Endothelial cell (in vitro differentiated cells): ENCODE measurements around the gene MYO3B. TPM values are rescaled to one million over a fixed set of nuclear protein-coding genes. Genes with fewer than 3 reads are reported as not detected.
A peak's percentile ranks its signal among the peaks of the same experiment; 100 is the strongest.
"Not testable (repeated sequence)": the region's sequence is repeated elsewhere in the genome, so short reads cannot be mapped to it uniquely, and the experiment has no call there.

Experiments used
- DNase-seq: peaks from one replicate; pipeline ENCODE4 v3.0.0; 2021; ENCODE audit warnings: low spot score
- H3K27ac Mint-ChIP-seq: one replicate; pipeline ENCODE4 v1.8.0; 2021; ENCODE audit warnings: mixed read lengths, inconsistent platforms; ENCODE audit not compliant: unreplicated experiment
- H3K27me3 Mint-ChIP-seq: one replicate; pipeline ENCODE4 v1.8.0; 2021; ENCODE audit warnings: mild to moderate bottlenecking, moderate library complexity, mixed read lengths, inconsistent platforms; ENCODE audit not compliant: unreplicated experiment
- H3K36me3 Mint-ChIP-seq: one replicate; pipeline ENCODE4 v1.8.0; 2021; ENCODE audit warnings: mild to moderate bottlenecking, low read depth, mixed read lengths, inconsistent platforms; ENCODE audit not compliant: unreplicated experiment
- H3K4me1 Mint-ChIP-seq: one replicate; pipeline ENCODE4 v1.8.0; 2021; ENCODE audit warnings: mild to moderate bottlenecking, mixed read lengths, inconsistent platforms; ENCODE audit not compliant: unreplicated experiment
- H3K4me3 Mint-ChIP-seq: one replicate; pipeline ENCODE4 v1.8.0; 2021; ENCODE audit warnings: mild to moderate bottlenecking, mixed read lengths, inconsistent platforms; ENCODE audit not compliant: unreplicated experiment
- H3K9me3 Mint-ChIP-seq: one replicate; pipeline ENCODE4 v1.8.0; 2021; ENCODE audit warnings: mixed read lengths, inconsistent platforms; ENCODE audit not compliant: unreplicated experiment
- CTCF ChIP-seq: fragments of 200-600 bp; sonication (generic); IDR thresholded peaks from one replicate; pipeline ENCODE4 v1.5.0; 2021; ENCODE audit warnings: antibody characterized with exemption; ENCODE audit not compliant: unreplicated experiment
- total RNA-seq: library from RNA; stranded (reverse); fragmentation: NEBNext Ultra II Directional; extraction: Animal tissue kit (Norgen Biotek cat#: 25700); gene quantifications from one replicate; pipeline ENCODE4 v1.2.1, GENCODE V29; 2021; ENCODE audit not compliant: unreplicated experiment

The MYO3B gene
- total RNA-seq, 1 donor from 2014 or later = 1.3 TPM

GRCh38 chr2:170467568-170468422, 289.8 kb downstream of the MYO3B start:
- Mint-ChIP-seq H3K9me3 (no peaks in the 10 kb centered on the region), H3K36me3 (peaks cover 3% of the 10 kb centered on the region), H3K27me3 (peaks cover 2% of the 10 kb centered on the region), H3K4me3 (no peak overlapping the region), H3K4me1 (peaks cover 18% of the 10 kb centered on the region), H3K27ac (peak overlapping the region; percentile 88)
- no peak for DNase-seq
- no peak for TF ChIP-seq CTCF

- TF ChIP-seq CTCF = no peak
- Mint-ChIP-seq H3K9me3 (no peaks in the 10 kb centered on the region), H3K27ac (peak overlapping the region; percentile 88)
These were observed 290.6 kb downstream of the MYO3B start for GRCh38 chr2:170468557-170468956.

GRCh38 chr2:170472498-170472897, 294.6 kb downstream of the MYO3B start:
- H3K27ac Mint-ChIP-seq, H3K9me3 Mint-ChIP-seq: not testable (repeated sequence)

More at GRCh38 chr2:170468557-170468956, 290.6 kb downstream of the MYO3B start:
- DNase-seq = no peak
- no peak overlapping the region for H3K4me3 Mint-ChIP-seq
- peaks cover 3% of the 10 kb centered on the region for H3K36me3 Mint-ChIP-seq
- H3K4me1 Mint-ChIP-seq = peaks cover 18% of the 10 kb centered on the region
- peaks cover 2% of the 10 kb centered on the region for H3K27me3 Mint-ChIP-seq

GRCh38 chr2:170475878-170476277, 297.9 kb downstream of the MYO3B start:
- TF ChIP-seq CTCF = no peak
- H3K9me3 Mint-ChIP-seq = no peaks in the 10 kb centered on the region

More at GRCh38 chr2:170472498-170472897, 294.6 kb downstream of the MYO3B start:
- not testable (repeated sequence) for H3K27me3 Mint-ChIP-seq, H3K36me3 Mint-ChIP-seq, DNase-seq, H3K4me3 Mint-ChIP-seq
- H3K4me1 Mint-ChIP-seq = peaks cover 15% of the 10 kb centered on the region

GRCh38 chr2:170477630-170478029, 299.7 kb downstream of the MYO3B start:
- no peak overlapping the region for H3K27ac Mint-ChIP-seq
- no peaks in the 10 kb centered on the region for H3K36me3 Mint-ChIP-seq
- H3K27me3 Mint-ChIP-seq = no peaks in the 10 kb centered on the region
- H3K4me3 Mint-ChIP-seq = no peak overlapping the region
- no peaks in the 10 kb centered on the region for H3K4me1 Mint-ChIP-seq
- H3K9me3 Mint-ChIP-seq = no peaks in the 10 kb centered on the region
- DNase-seq = no peak
- no peak for TF ChIP-seq CTCF

More at GRCh38 chr2:170475878-170476277, 297.9 kb downstream of the MYO3B start:
- H3K27ac Mint-ChIP-seq = no peak overlapping the region
- DNase-seq = no peak
- H3K27me3 Mint-ChIP-seq = no peaks in the 10 kb centered on the region
- no peaks in the 10 kb centered on the region for H3K4me1 Mint-ChIP-seq
- H3K4me3 Mint-ChIP-seq = no peak overlapping the region
- H3K36me3 Mint-ChIP-seq = no peaks in the 10 kb centered on the region
